Measurements from ENCODE around the gene LUM. TPM values are rescaled to one million over a fixed set of nuclear protein-coding genes. Genes with fewer than 3 reads are reported as not detected.

Gene LUM
- total RNA-seq, 4 donors from 2014 or later = 30.0 to 138 (median 38.0) TPM

- H3K36me3 ChIP-seq = no peaks in the 10 kb centered on the region
- H3K4me1 ChIP-seq = peaks cover 0 to 10% (median 0%) of the 10 kb centered on the region in 4 donors
- no peaks in the 10 kb centered on the region for H3K9me3 ChIP-seq
- H3K27ac ChIP-seq = no peak overlapping the region
- H3K4me3 ChIP-seq = no peak overlapping the region
- TF ChIP-seq EP300 (IDR thresholded peaks at IDR 0.05) = no peak
- TF ChIP-seq POLR2A (IDR thresholded peaks at IDR 0.05) = no peak
- DNase-seq (ENCODE audit: low spot score in 2 of 2) = no peak
- no peaks in the 10 kb centered on the region for H3K27me3 ChIP-seq
Observed at GRCh38 chr12:91070936-91071335, 40.4 kb downstream of the LUM start.

DNA sequence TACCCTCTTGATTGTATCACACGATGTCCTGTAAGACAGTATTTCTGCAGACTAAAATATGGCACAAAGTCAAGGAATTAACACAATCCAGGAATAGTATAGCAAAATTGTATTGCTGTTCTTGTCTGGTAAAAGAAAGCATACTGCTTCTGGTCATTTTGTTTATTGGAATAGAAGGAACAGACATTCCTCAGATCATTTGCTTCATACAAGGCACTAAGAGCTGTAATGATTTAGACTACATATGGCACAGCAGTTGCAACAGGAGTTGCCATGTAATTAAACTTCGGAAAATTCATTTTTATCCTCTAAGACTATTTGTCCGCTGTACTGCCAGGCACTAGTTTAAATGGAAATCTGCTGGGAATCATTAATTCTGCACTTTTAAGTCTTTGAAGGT, 45.9 kb downstream of the LUM start:
- WGBS, 2 donors = 89% methylated on average over 3 of the region's 3 CpGs
- Histone ChIP-seq H3K4me1 (no peaks in the 10 kb centered on the region), H3K4me3 (no peak overlapping the region), H3K36me3 (no peaks in the 10 kb centered on the region), H3K27ac (no peak overlapping the region), H3K27me3 (no peaks in the 10 kb centered on the region), H3K9me3 (no peaks in the 10 kb centered on the region)
- no peak for DNase-seq (ENCODE audit: low spot score in 2 of 2)
- TF ChIP-seq, protein P1, sequence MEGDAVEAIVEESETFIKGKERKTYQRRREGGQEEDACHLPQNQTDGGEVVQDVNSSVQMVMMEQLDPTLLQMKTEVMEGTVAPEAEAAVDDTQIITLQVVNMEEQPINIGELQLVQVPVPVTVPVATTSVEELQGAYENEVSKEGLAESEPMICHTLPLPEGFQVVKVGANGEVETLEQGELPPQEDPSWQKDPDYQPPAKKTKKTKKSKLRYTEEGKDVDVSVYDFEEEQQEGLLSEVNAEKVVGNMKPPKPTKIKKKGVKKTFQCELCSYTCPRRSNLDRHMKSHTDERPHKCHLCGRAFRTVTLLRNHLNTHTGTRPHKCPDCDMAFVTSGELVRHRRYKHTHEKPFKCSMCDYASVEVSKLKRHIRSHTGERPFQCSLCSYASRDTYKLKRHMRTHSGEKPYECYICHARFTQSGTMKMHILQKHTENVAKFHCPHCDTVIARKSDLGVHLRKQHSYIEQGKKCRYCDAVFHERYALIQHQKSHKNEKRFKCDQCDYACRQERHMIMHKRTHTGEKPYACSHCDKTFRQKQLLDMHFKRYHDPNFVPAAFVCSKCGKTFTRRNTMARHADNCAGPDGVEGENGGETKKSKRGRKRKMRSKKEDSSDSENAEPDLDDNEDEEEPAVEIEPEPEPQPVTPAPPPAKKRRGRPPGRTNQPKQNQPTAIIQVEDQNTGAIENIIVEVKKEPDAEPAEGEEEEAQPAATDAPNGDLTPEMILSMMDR (IDR thresholded peaks at IDR 0.05) = no peak
- TF ChIP-seq EP300 (IDR thresholded peaks at IDR 0.05) = no peak
- TF ChIP-seq POLR2A (IDR thresholded peaks at IDR 0.05) = no peak

DNA sequence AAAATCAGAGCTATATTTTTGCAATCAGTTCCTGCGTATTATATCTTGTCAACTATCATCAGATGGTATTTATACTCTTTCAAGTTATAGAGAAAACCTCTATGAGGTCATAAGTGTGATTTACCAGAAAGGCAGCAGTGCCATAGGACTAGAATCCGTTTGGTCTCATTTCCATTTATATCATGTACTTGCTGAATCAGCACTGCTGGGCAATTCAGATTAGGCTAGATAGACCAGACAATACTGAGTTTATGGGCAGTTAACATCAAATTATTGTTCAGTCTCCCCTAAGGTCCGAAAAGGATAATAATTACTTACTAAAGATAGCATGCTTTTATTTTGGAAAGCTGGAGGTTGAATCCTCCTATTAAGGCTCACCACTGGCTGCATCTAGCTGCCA, 46.7 kb downstream of the LUM start:
- Histone ChIP-seq H3K9me3 (no peaks in the 10 kb centered on the region), H3K4me3 (no peak overlapping the region), H3K27ac (no peak overlapping the region), H3K4me1 (no peaks in the 10 kb centered on the region), H3K27me3 (no peaks in the 10 kb centered on the region), H3K36me3 (no peaks in the 10 kb centered on the region)
- no peak for DNase-seq (ENCODE audit: low spot score in 2 of 2)
- TF ChIP-seq POLR2A (IDR thresholded peaks at IDR 0.05) (no peak), EP300 (IDR thresholded peaks at IDR 0.05) (no peak)
- TF ChIP-seq, protein P1 (IDR thresholded peaks at IDR 0.05) = no peak
- 82 to 83% methylated on average over 3 of the region's 3 CpGs for WGBS, 2 donors

GRCh38 chr12:91061091-91061490, 50.2 kb downstream of the LUM start:
- no peak overlapping the region for H3K4me3 ChIP-seq
- H3K36me3 ChIP-seq = no peaks in the 10 kb centered on the region
- no peaks in the 10 kb centered on the region for H3K9me3 ChIP-seq
- no peak overlapping the region for H3K27ac ChIP-seq
- WGBS, 2 donors = 56 to 68% methylated on average over 1 of the region's 1 CpG
- no peaks in the 10 kb centered on the region for H3K27me3 ChIP-seq
- H3K4me1 ChIP-seq = no peaks in the 10 kb centered on the region
- no peak for DNase-seq (ENCODE audit: low spot score in 2 of 2)
- no peak for TF ChIP-seq POLR2A (IDR thresholded peaks at IDR 0.05)
- no peak for TF ChIP-seq EP300 (IDR thresholded peaks at IDR 0.05)
- TF ChIP-seq, protein P1 (IDR thresholded peaks at IDR 0.05) = no peak

- Histone ChIP-seq H3K27ac (no peak overlapping the region), H3K36me3 (no peaks in the 10 kb centered on the region), H3K9me3 (no peaks in the 10 kb centered on the region), H3K27me3 (no peaks in the 10 kb centered on the region), H3K4me1 (peaks cover 0 to 4% (median 0%) of the 10 kb centered on the region in 4 donors), H3K4me3 (no peak overlapping the region)
- no peak for DNase-seq (ENCODE audit: low spot score in 2 of 2)
- TF ChIP-seq POLR2A (IDR thresholded peaks at IDR 0.05) (no peak), EP300 (IDR thresholded peaks at IDR 0.05) (no peak)
- TF ChIP-seq, protein P1 (IDR thresholded peaks at IDR 0.05) = no peak
Observed at GRCh38 chr12:91059211-91059610, 52.1 kb downstream of the LUM start.

GRCh38 chr12:91058786-91059185, 52.5 kb downstream of the LUM start:
- no peaks in the 10 kb centered on the region for H3K27me3 ChIP-seq
- peaks cover 0 to 6% (median 0%) of the 10 kb centered on the region in 4 donors for H3K4me1 ChIP-seq
- H3K27ac ChIP-seq = no peak overlapping the region
- 54 to 61% methylated on average over 1 of the region's 1 CpG for WGBS, 2 donors
- H3K9me3 ChIP-seq = no peaks in the 10 kb centered on the region
- DNase-seq (ENCODE audit: low spot score in 2 of 2) = no peak
- H3K4me3 ChIP-seq = no peak overlapping the region
- TF ChIP-seq, protein P1 (IDR thresholded peaks at IDR 0.05) = no peak
- TF ChIP-seq POLR2A (IDR thresholded peaks at IDR 0.05) (no peak), EP300 (IDR thresholded peaks at IDR 0.05) (no peak)
- H3K36me3 ChIP-seq = no peaks in the 10 kb centered on the region
